Measurements from ENCODE around the gene ABHD1. TPM values are rescaled to one million over a fixed set of nuclear protein-coding genes. Genes with fewer than 3 reads are reported as not detected.
"Not testable (repeated sequence)": the region's sequence is repeated elsewhere in the genome, so short reads cannot be mapped to it uniquely, and the experiment has no call there.

The ABHD1 gene
- total and polyA plus RNA-seq, 7 experiments from 2014 or later, result 0.53 to 2.0 (median 0.90) TPM

- no peak overlapping the region for H3K4me3 ChIP-seq (ENCODE audit: low read length)
- Mint-ChIP-seq H3K9me3 (no peaks in the 10 kb centered on the region), H3K4me1 (no peaks in the 10 kb centered on the region), H3K27ac (no peak overlapping the region), H3K27me3 (peaks cover 0 to 21% (median 4%) of the 10 kb centered on the region in 5 donors), H3K4me3 (no peak overlapping the region), H3K36me3 (no peaks in the 10 kb centered on the region)
- ATAC-seq (no peak), DNase-seq (no peak)
- no peak overlapping the region for H3K27ac ChIP-seq (ENCODE audit: low read depth, low read length)
- POLR2A ChIA-PET, result no interaction called here
- no peaks in the 10 kb centered on the region for H3K4me1 ChIP-seq (ENCODE audit: control insufficient read depth in 2 of 2, insufficient read depth in 2 of 2, low read length in 2 of 2)
- no peaks in the 10 kb centered on the region for H3K36me3 ChIP-seq (ENCODE audit: control insufficient read depth in 2 of 3, insufficient read depth in 3 of 3, low read length in 3 of 3)
- H3K9me3 ChIP-seq (ENCODE audit: control insufficient read depth in 2 of 3, low read length in 3 of 3), result no peaks in the 10 kb centered on the region
- intact Hi-C loops (cut with micrococcal nuclease), result no loop called here
- no peaks in the 10 kb centered on the region for H3K27me3 ChIP-seq (ENCODE audit: control insufficient read depth in 2 of 2, insufficient read depth in 2 of 2, low read length in 2 of 2)
- CTCF ChIA-PET, result no interaction called here
These were observed 17.6 kb upstream of the ABHD1 start for GRCh38 chr2:27105981-27106380.

- DNase-seq, result no peak
- ATAC-seq, result no peak
- intact Hi-C loops (cut with micrococcal nuclease), result no loop called here
- Histone ChIP-seq H3K4me1 (ENCODE audit: control insufficient read depth in 2 of 2, insufficient read depth in 2 of 2, low read length in 2 of 2) (no peaks in the 10 kb centered on the region), H3K36me3 (ENCODE audit: control insufficient read depth in 2 of 3, insufficient read depth in 3 of 3, low read length in 3 of 3) (no peaks in the 10 kb centered on the region), H3K4me3 (ENCODE audit: low read length) (no peak overlapping the region), H3K27ac (ENCODE audit: low read depth, low read length) (no peak overlapping the region), H3K9me3 (ENCODE audit: control insufficient read depth in 2 of 3, low read length in 3 of 3) (no peaks in the 10 kb centered on the region), H3K27me3 (ENCODE audit: control insufficient read depth in 2 of 2, insufficient read depth in 2 of 2, low read length in 2 of 2) (no peaks in the 10 kb centered on the region)
- Mint-ChIP-seq H3K4me1 (no peaks in the 10 kb centered on the region), H3K27ac (no peak overlapping the region), H3K36me3 (no peaks in the 10 kb centered on the region), H3K4me3 (no peak overlapping the region), H3K27me3 (peaks cover 0 to 21% (median 4%) of the 10 kb centered on the region in 5 donors), H3K9me3 (no peaks in the 10 kb centered on the region)
- CTCF ChIA-PET, result interaction anchor here (0.8 to 1.0 kb wide), 2 partner anchors 9 to 171 kb away, joined by 4 read pairs; no protein-coding TSS in a partner anchor
- POLR2A ChIA-PET, result interaction anchor here (0.7 kb wide), 2 partner anchors 31 to 172 kb away, joined by 3 read pairs; no protein-coding TSS in a partner anchor
These were observed 15.4 kb upstream of the ABHD1 start for GRCh38 chr2:27108221-27108620.

DNA sequence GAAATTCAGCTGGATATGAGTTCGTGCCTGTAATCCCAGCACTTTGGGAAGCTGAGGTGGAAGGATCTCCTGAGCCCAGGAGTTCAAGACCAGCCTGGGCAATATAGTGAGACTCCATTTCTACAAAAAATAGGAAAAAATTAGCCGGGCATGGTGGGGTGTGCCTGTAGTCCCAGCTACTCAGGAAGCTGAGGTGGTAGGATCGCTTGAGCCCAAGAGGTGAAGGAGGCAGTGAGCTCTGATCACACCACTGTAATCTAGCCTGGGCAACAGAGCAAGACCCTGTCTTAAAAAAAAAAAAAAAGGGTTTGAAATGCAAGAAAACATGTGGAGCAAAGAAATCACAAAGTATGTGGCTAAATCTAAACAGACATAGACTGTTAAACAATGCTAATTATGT, 14.5 kb upstream of the ABHD1 start:
- H3K4me1 ChIP-seq (ENCODE audit: control insufficient read depth in 2 of 2, insufficient read depth in 2 of 2, low read length in 2 of 2), result no peaks in the 10 kb centered on the region
- H3K4me1 Mint-ChIP-seq, result no peaks in the 10 kb centered on the region
- no peak overlapping the region for H3K27ac Mint-ChIP-seq
- no peak for DNase-seq
- no peaks in the 10 kb centered on the region for H3K27me3 ChIP-seq (ENCODE audit: control insufficient read depth in 2 of 2, insufficient read depth in 2 of 2, low read length in 2 of 2)
- no peaks in the 10 kb centered on the region for H3K36me3 ChIP-seq (ENCODE audit: control insufficient read depth in 2 of 3, insufficient read depth in 3 of 3, low read length in 3 of 3)
- intact Hi-C loops (cut with micrococcal nuclease), result no loop called here
- H3K36me3 Mint-ChIP-seq, result no peaks in the 10 kb centered on the region
- POLR2A ChIA-PET, result interaction anchor here (0.7 kb wide), 2 partner anchors 32 to 171 kb away, joined by 3 read pairs; no protein-coding TSS in a partner anchor
- H3K4me3 Mint-ChIP-seq, result no peak overlapping the region
- no peak overlapping the region for H3K27ac ChIP-seq (ENCODE audit: low read depth, low read length)
- H3K4me3 ChIP-seq (ENCODE audit: low read length), result no peak overlapping the region
- CTCF ChIA-PET, result interaction anchor here (0.8 kb wide), 1 partner anchor 170 kb away, joined by 4 read pairs; no protein-coding TSS in a partner anchor
- no peaks in the 10 kb centered on the region for H3K9me3 Mint-ChIP-seq
- ATAC-seq, result no peak
- peaks cover 0 to 19% (median 4%) of the 10 kb centered on the region in 5 donors for H3K27me3 Mint-ChIP-seq
- no peaks in the 10 kb centered on the region for H3K9me3 ChIP-seq (ENCODE audit: control insufficient read depth in 2 of 3, low read length in 3 of 3)

GRCh38 chr2:27110603-27111352, 12.8 kb upstream of the ABHD1 start:
- DNase-seq; POLR2A ChIA-PET; H3K9me3 Mint-ChIP-seq; H3K27ac ChIP-seq (ENCODE audit: low read depth, low read length); H3K4me3 ChIP-seq (ENCODE audit: low read length); H3K9me3 ChIP-seq (ENCODE audit: control insufficient read depth in 2 of 3, low read length in 3 of 3); H3K4me1 ChIP-seq (ENCODE audit: control insufficient read depth in 2 of 2, insufficient read depth in 2 of 2, low read length in 2 of 2); H3K4me3 Mint-ChIP-seq; H3K36me3 Mint-ChIP-seq; intact Hi-C loops (cut with micrococcal nuclease); ATAC-seq; CTCF ChIA-PET; H3K36me3 ChIP-seq (ENCODE audit: control insufficient read depth in 2 of 3, insufficient read depth in 3 of 3, low read length in 3 of 3); H3K27me3 ChIP-seq (ENCODE audit: control insufficient read depth in 2 of 2, insufficient read depth in 2 of 2, low read length in 2 of 2); H3K4me1 Mint-ChIP-seq; H3K27ac Mint-ChIP-seq: not testable (repeated sequence)
- peaks cover 0 to 24% (median 4%) of the 10 kb centered on the region in 5 donors for H3K27me3 Mint-ChIP-seq

- H3K36me3 Mint-ChIP-seq; H3K27ac ChIP-seq (ENCODE audit: low read depth, low read length); H3K4me3 Mint-ChIP-seq; H3K4me1 Mint-ChIP-seq; DNase-seq; POLR2A ChIA-PET; intact Hi-C loops (cut with micrococcal nuclease); H3K4me1 ChIP-seq (ENCODE audit: control insufficient read depth in 2 of 2, insufficient read depth in 2 of 2, low read length in 2 of 2); H3K4me3 ChIP-seq (ENCODE audit: low read length); H3K27ac Mint-ChIP-seq; H3K27me3 ChIP-seq (ENCODE audit: control insufficient read depth in 2 of 2, insufficient read depth in 2 of 2, low read length in 2 of 2); H3K9me3 ChIP-seq (ENCODE audit: control insufficient read depth in 2 of 3, low read length in 3 of 3); H3K9me3 Mint-ChIP-seq; ATAC-seq; H3K36me3 ChIP-seq (ENCODE audit: control insufficient read depth in 2 of 3, insufficient read depth in 3 of 3, low read length in 3 of 3); CTCF ChIA-PET: not testable (repeated sequence)
- H3K27me3 Mint-ChIP-seq, result peaks cover 0 to 24% (median 4%) of the 10 kb centered on the region in 5 donors
These were observed 12.1 kb upstream of the ABHD1 start for GRCh38 chr2:27111392-27112078.

- peaks cover 0 to 10% of the 10 kb centered on the region in 2 donors for H3K4me1 ChIP-seq (ENCODE audit: control insufficient read depth in 2 of 2, insufficient read depth in 2 of 2, low read length in 2 of 2)
- H3K4me1 Mint-ChIP-seq, result peaks cover 0 to 11% (median 8%) of the 10 kb centered on the region in 7 donors
- H3K4me3 Mint-ChIP-seq, result no peak overlapping the region
- H3K27ac ChIP-seq (ENCODE audit: low read depth, low read length), result no peak overlapping the region
- intact Hi-C loops (cut with micrococcal nuclease), result no loop called here
- H3K9me3 Mint-ChIP-seq, result peaks cover 0 to 3% (median 0%) of the 10 kb centered on the region in 11 donors
- peaks cover 0 to 4% (median 0%) of the 10 kb centered on the region in 5 donors for H3K36me3 Mint-ChIP-seq
- H3K9me3 ChIP-seq (ENCODE audit: control insufficient read depth in 2 of 3, low read length in 3 of 3), result no peaks in the 10 kb centered on the region
- H3K27me3 Mint-ChIP-seq, result peaks cover 12 to 33% (median 23%) of the 10 kb centered on the region in 5 donors
- POLR2A ChIA-PET, result no interaction called here
- peaks cover 0 to 3% of the 10 kb centered on the region in 2 donors for H3K27me3 ChIP-seq (ENCODE audit: control insufficient read depth in 2 of 2, insufficient read depth in 2 of 2, low read length in 2 of 2)
- peak overlapping the region in 1 of 9 donors; percentile 26 for H3K27ac Mint-ChIP-seq
- CTCF ChIA-PET, result interaction anchor here (0.7 kb wide), 1 partner anchor 34 kb away, joined by 5 read pairs; no protein-coding TSS in a partner anchor
- no peak for DNase-seq
- no peaks in the 10 kb centered on the region for H3K36me3 ChIP-seq (ENCODE audit: control insufficient read depth in 2 of 3, insufficient read depth in 3 of 3, low read length in 3 of 3)
- ATAC-seq, result no peak
- H3K4me3 ChIP-seq (ENCODE audit: low read length), result no peak overlapping the region
These were observed 8.1 kb upstream of the ABHD1 start for GRCh38 chr2:27115519-27115918.

Measured in naive thymus-derived CD4-positive, alpha-beta T cell (primary cell).